HepG2 (cell line): Measurements from ENCODE around the gene NDST1.

ENCODE experiments used
- CREB1 ChIP-seq, 2 experiments: fragments of 450-650 bp in 1 of 2; IDR thresholded peaks; 2 replicates each; pipeline ENCODE4 v1.6.1; 2016 to 2017; ENCODE audit warnings: control low read depth in 1 of 2, mild to moderate bottlenecking in 1 of 2, missing compliant biosample characterization in 1 of 2, missing genetic modification characterization in 1 of 2
- CTCF ChIP-seq: sonication (generic); formaldehyde crosslinking; IDR thresholded peaks from 2 replicates; pipeline ENCODE4 v1.5.0; 2020; ENCODE audit warnings: mild to moderate bottlenecking, missing genetic modification reagents, moderate library complexity
- ELK4 ChIP-seq: sonication (generic); formaldehyde crosslinking; IDR thresholded peaks from 2 replicates; pipeline ENCODE4 v1.9.0; 2021; ENCODE audit warnings: missing genetic modification reagents, borderline replicate concordance
- RORA ChIP-seq: sonication (generic); formaldehyde crosslinking; IDR thresholded peaks from 2 replicates; pipeline ENCODE4 v1.5.0; 2020; ENCODE audit warnings: mild to moderate bottlenecking, missing genetic modification reagents, moderate library complexity
- SIN3A ChIP-seq: IDR thresholded peaks from 2 replicates; pipeline ENCODE4 v1.6.1; 2011; ENCODE audit warnings: low read depth, mild to moderate bottlenecking, control low read depth, low read length, borderline replicate concordance
- TIGD3 ChIP-seq: sonication (generic); formaldehyde crosslinking; IDR thresholded peaks from 2 replicates; pipeline ENCODE4 v1.5.1; 2020; ENCODE audit warnings: mild to moderate bottlenecking, missing genetic modification reagents, borderline replicate concordance
- TSC22D2 ChIP-seq: sonication (generic); formaldehyde crosslinking; IDR thresholded peaks from 2 replicates; pipeline ENCODE4 v1.5.1; 2020; ENCODE audit warnings: missing genetic modification reagents, mild to moderate bottlenecking, borderline replicate concordance
- ZNF280B ChIP-seq: sonication (generic); formaldehyde crosslinking; IDR thresholded peaks from 2 replicates; pipeline ENCODE4 v1.5.0; 2020; ENCODE audit warnings: missing genetic modification reagents, mild to moderate bottlenecking, borderline replicate concordance
- ZNF281 ChIP-seq: sonication (generic); formaldehyde crosslinking; IDR thresholded peaks from 2 replicates; pipeline ENCODE4 v1.4.0; 2020; ENCODE audit warnings: missing genetic modification reagents, borderline replicate concordance
- ZNF282 ChIP-seq: fragments of 450-650 bp; IDR thresholded peaks from 2 replicates; pipeline ENCODE4 v1.6.1; 2018; ENCODE audit not compliant: partially characterized antibody

GRCh38 chr5:150540615-150541396 lies 32.9 kb downstream of the NDST1 start:
- no peak for TF ChIP-seq SIN3A
- no peak for TF ChIP-seq CTCF (CRISPR knock-in tag)
- TF ChIP-seq TSC22D2 (CRISPR knock-in tag) = no peak
- no peak for TF ChIP-seq ELK4 (CRISPR knock-in tag)
- TF ChIP-seq ZNF282 = no peak
- TF ChIP-seq ZNF281 (CRISPR knock-in tag) = no peak
- TF ChIP-seq RORA = no peak
- peak; percentile 30; the same call in 1 of the 2 replicates for TF ChIP-seq CREB1 (IDR thresholded peaks at IDR 0.05)
- no peak for TF ChIP-seq CREB1 (CRISPR knock-in tag; IDR thresholded peaks at IDR 0.05)
- no peak for TF ChIP-seq TIGD3 (CRISPR knock-in tag)
- TF ChIP-seq ZNF280B (CRISPR knock-in tag) = no peak
